OCI-LY3 (cell line): ENCODE measurements around the gene FGF22.

Source experiments
- H2AFZ ChIP-seq: fragments of 200-600, 300-600 bp; shearing (Covaris generic); 2 replicates; pipeline ENCODE4 v1.6.0; 2014; ENCODE audit warnings: antibody characterized with exemption, low read depth, low read length
- H3K27ac ChIP-seq: fragments of 200-600, 300-600 bp; sonication (generic); 2 replicates; pipeline ENCODE4 v1.5.1; 2014; ENCODE audit warnings: mild to moderate bottlenecking, low read length, moderate library complexity, mixed read lengths
- H3K27me3 ChIP-seq: fragments of 200-600, 300-600 bp; sonication (generic); 2 replicates; pipeline ENCODE4 v1.6.1; 2014; ENCODE audit warnings: low read depth, low read length, mixed read lengths
- H3K36me3 ChIP-seq: fragments of 200-600, 300-600 bp; sonication (generic); replicated peaks from 2 replicates; pipeline ENCODE3; 2014; ENCODE audit warnings: low read depth, low read length, mixed read lengths
- H3K4me1 ChIP-seq: fragments of 300-600, 200-600 bp; sonication (generic); 2 replicates; pipeline ENCODE4 v1.6.1; 2014; ENCODE audit warnings: low read length, mixed read lengths
- H3K4me2 ChIP-seq: fragments of 200-600, 300-600 bp; sonication (generic); 2 replicates; pipeline ENCODE4 v1.6.1; 2014; ENCODE audit warnings: low read length, mixed read lengths
- H3K4me3 ChIP-seq: fragments of 300-600, 200-600 bp; sonication (generic); 2 replicates; pipeline ENCODE4 v1.5.1; 2014; ENCODE audit warnings: antibody characterized with exemption, mild to moderate bottlenecking, low read length, moderate library complexity
- H3K79me2 ChIP-seq: fragments of 300-600, 200-600 bp; shearing (Covaris generic); 2 replicates; pipeline ENCODE4 v1.6.1; 2014; ENCODE audit warnings: mild to moderate bottlenecking, low read length, mixed read lengths
- H3K9ac ChIP-seq: fragments of 300-600, 200-600 bp; shearing (Covaris generic); 2 replicates; pipeline ENCODE4 v1.6.0; 2014; ENCODE audit warnings: mild to moderate bottlenecking, low read length, moderate library complexity
- H3K9me3 ChIP-seq: fragments of 200-600, 300-600 bp; shearing (Covaris generic); 2 replicates; pipeline ENCODE4 v1.6.1; 2014; ENCODE audit warnings: low read length, mixed read lengths; ENCODE audit not compliant: insufficient read depth
- H4K20me1 ChIP-seq: fragments of 200-600, 300-600 bp; sonication (generic); 2 replicates; pipeline ENCODE4 v1.6.1; 2016; ENCODE audit warnings: low read length, mixed read lengths; ENCODE audit not compliant: insufficient read depth
- CTCF ChIP-seq: fragments of 200-600, 300-600 bp; sonication (generic); IDR thresholded peaks from 2 replicates; pipeline ENCODE4 v1.5.1; 2014; ENCODE audit warnings: antibody characterized with exemption, low read length, low read depth
- EZH2phosphoT487 ChIP-seq: fragments of 200-600 bp; shearing (Covaris generic); IDR thresholded peaks from 2 replicates; pipeline ENCODE4 v1.6.1; 2018; ENCODE audit warnings: antibody characterized with exemption, mixed run types, low read depth

FGF22 gene

GRCh38 chr19:685454-685931, 45.8 kb downstream of the FGF22 start:
- H3K4me3 ChIP-seq, result no peak overlapping the region

GRCh38 chr19:686589-687297, 47.1 kb downstream of the FGF22 start:
- H4K20me1 ChIP-seq, result no peaks in the 10 kb centered on the region
- H3K4me1 ChIP-seq, result no peaks in the 10 kb centered on the region
- H3K9ac ChIP-seq, result no peak overlapping the region
- H3K79me2 ChIP-seq, result no peaks in the 10 kb centered on the region
- H3K36me3 ChIP-seq, result no peaks in the 10 kb centered on the region
- TF ChIP-seq EZH2phosphoT487, result no peak
- TF ChIP-seq CTCF, result no peak
- no peaks in the 10 kb centered on the region for H3K9me3 ChIP-seq
- no peak overlapping the region for H2AFZ ChIP-seq
- no peaks in the 10 kb centered on the region for H3K27me3 ChIP-seq
- no peak overlapping the region for H3K4me2 ChIP-seq
- H3K27ac ChIP-seq, result no peak overlapping the region
- no peak overlapping the region for H3K4me3 ChIP-seq

More at GRCh38 chr19:685454-685931, 45.8 kb downstream of the FGF22 start:
- Histone ChIP-seq H3K9me3 (no peaks in the 10 kb centered on the region), H3K27ac (no peak overlapping the region), H2AFZ (no peak overlapping the region), H4K20me1 (no peaks in the 10 kb centered on the region), H3K4me1 (peaks cover 3% of the 10 kb centered on the region; the same call in 1 of the 2 replicates), H3K4me2 (no peak overlapping the region), H3K36me3 (no peaks in the 10 kb centered on the region), H3K9ac (no peak overlapping the region), H3K27me3 (no peaks in the 10 kb centered on the region), H3K79me2 (no peaks in the 10 kb centered on the region)
- TF ChIP-seq EZH2phosphoT487 (no peak), CTCF (no peak)

GRCh38 chr19:687569-688166, 48.0 kb downstream of the FGF22 start:
- no peaks in the 10 kb centered on the region for H3K4me1 ChIP-seq
- H3K79me2 ChIP-seq, result no peaks in the 10 kb centered on the region
- H3K9me3 ChIP-seq, result no peaks in the 10 kb centered on the region
- H3K36me3 ChIP-seq, result no peaks in the 10 kb centered on the region
- no peak overlapping the region for H3K27ac ChIP-seq
- no peaks in the 10 kb centered on the region for H3K27me3 ChIP-seq
- H3K4me3 ChIP-seq, result no peak overlapping the region
- no peak overlapping the region for H3K4me2 ChIP-seq
- no peak for TF ChIP-seq CTCF
- no peak for TF ChIP-seq EZH2phosphoT487
- H4K20me1 ChIP-seq, result no peaks in the 10 kb centered on the region
- no peak overlapping the region for H2AFZ ChIP-seq
- H3K9ac ChIP-seq, result no peak overlapping the region

GRCh38 chr19:688214-688613, 48.5 kb downstream of the FGF22 start:
- TF ChIP-seq CTCF, result no peak
- TF ChIP-seq EZH2phosphoT487, result no peak
- Histone ChIP-seq H3K4me1 (no peaks in the 10 kb centered on the region), H3K4me3 (no peak overlapping the region), H3K36me3 (no peaks in the 10 kb centered on the region), H2AFZ (no peak overlapping the region), H3K4me2 (no peak overlapping the region), H3K79me2 (no peaks in the 10 kb centered on the region), H3K27me3 (no peaks in the 10 kb centered on the region), H3K27ac (no peak overlapping the region), H3K9me3 (no peaks in the 10 kb centered on the region), H3K9ac (no peak overlapping the region), H4K20me1 (no peaks in the 10 kb centered on the region)
